Non-pigmented ciliary epithelial cell (primary cell): ENCODE measurements around the gene PEF1.

ENCODE experiments used
- DNase-seq: peaks from one replicate; pipeline ENCODE4 v3.0.0-alpha.2; 2010; ENCODE audit warnings: low read depth

Gene PEF1

GRCh38 chr1:31644560-31645273 is at the start of gene PEF1:
Gene PEF1 (minus strand): TSS chr1:31644876. CDS start chr1:31644864, 12 bp downstream.
- peak; percentile 88 for DNase-seq

- no peak for DNase-seq
These were observed 48.6 kb upstream of the PEF1 start for GRCh38 chr1:31693231-31693630.

GRCh38 chr1:31691951-31692350 is 47.3 kb upstream of the PEF1 start:
- DNase-seq: no peak

- no peak for DNase-seq
These were observed 46.8 kb upstream of the PEF1 start for GRCh38 chr1:31691446-31691845.

- DNase-seq: no peak
These were observed 46.2 kb upstream of the PEF1 start for GRCh38 chr1:31690921-31691320.

GRCh38 chr1:31689854-31690253 is 45.2 kb upstream of the PEF1 start:
- DNase-seq: peak; percentile 88

- DNase-seq: no peak
These were observed 44.7 kb upstream of the PEF1 start for GRCh38 chr1:31689379-31689778.

- no peak for DNase-seq
These were observed 43.7 kb upstream of the PEF1 start for GRCh38 chr1:31688233-31688918.

- DNase-seq: no peak
These were observed 42.9 kb upstream of the PEF1 start for GRCh38 chr1:31687601-31688000.

GRCh38 chr1:31685795-31686194 is 41.1 kb upstream of the PEF1 start:
- DNase-seq: no peak

- no peak for DNase-seq
These were observed 39.3 kb upstream of the PEF1 start for GRCh38 chr1:31683997-31684396.

GRCh38 chr1:31681415-31681814 is 36.7 kb upstream of the PEF1 start:
- no peak for DNase-seq

- no peak for DNase-seq
These were observed 35.1 kb upstream of the PEF1 start for GRCh38 chr1:31679676-31680230.

GRCh38 chr1:31679091-31679490 is 34.4 kb upstream of the PEF1 start:
- no peak for DNase-seq

GRCh38 chr1:31678681-31679080 is 34.0 kb upstream of the PEF1 start:
- DNase-seq: no peak

GRCh38 chr1:31677949-31678348 is 33.3 kb upstream of the PEF1 start:
- DNase-seq: no peak

- no peak for DNase-seq
These were observed 32.7 kb upstream of the PEF1 start for GRCh38 chr1:31677401-31677800.

- DNase-seq: no peak
These were observed 31.1 kb upstream of the PEF1 start for GRCh38 chr1:31675756-31676155.

GRCh38 chr1:31675161-31675560 is 30.5 kb upstream of the PEF1 start:
- no peak for DNase-seq

GRCh38 chr1:31674626-31675025 is 29.9 kb upstream of the PEF1 start:
- DNase-seq: no peak

GRCh38 chr1:31673433-31673832 is 28.8 kb upstream of the PEF1 start:
- no peak for DNase-seq

- DNase-seq: no peak
These were observed 28.3 kb upstream of the PEF1 start for GRCh38 chr1:31672986-31673385.

GRCh38 chr1:31671561-31672201 is 27.0 kb upstream of the PEF1 start:
- DNase-seq: no peak
